ENCODE data around the gene DPP10.

Gene DPP10

DNA sequence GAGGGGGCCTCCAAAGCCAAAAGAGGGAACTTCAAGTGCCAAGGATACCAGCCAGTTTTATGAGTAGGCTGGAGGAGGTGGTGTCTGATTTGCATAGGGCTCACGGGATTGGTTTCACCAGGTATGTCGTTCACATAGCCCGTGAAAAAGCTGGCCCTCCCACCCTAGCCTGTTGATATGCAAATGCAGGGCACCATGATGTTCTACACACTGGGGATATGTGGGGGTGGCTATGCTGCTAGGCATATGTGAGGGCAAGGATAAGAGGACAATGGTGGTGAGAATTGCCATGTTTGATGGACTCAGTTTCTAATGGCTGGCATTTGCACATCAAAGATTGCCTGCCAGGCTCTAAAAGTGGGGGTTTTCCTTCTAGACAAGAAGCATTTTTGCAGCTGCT, 378.6 kb downstream of the DPP10 start:
- TF ChIP-seq, protein P1, sequence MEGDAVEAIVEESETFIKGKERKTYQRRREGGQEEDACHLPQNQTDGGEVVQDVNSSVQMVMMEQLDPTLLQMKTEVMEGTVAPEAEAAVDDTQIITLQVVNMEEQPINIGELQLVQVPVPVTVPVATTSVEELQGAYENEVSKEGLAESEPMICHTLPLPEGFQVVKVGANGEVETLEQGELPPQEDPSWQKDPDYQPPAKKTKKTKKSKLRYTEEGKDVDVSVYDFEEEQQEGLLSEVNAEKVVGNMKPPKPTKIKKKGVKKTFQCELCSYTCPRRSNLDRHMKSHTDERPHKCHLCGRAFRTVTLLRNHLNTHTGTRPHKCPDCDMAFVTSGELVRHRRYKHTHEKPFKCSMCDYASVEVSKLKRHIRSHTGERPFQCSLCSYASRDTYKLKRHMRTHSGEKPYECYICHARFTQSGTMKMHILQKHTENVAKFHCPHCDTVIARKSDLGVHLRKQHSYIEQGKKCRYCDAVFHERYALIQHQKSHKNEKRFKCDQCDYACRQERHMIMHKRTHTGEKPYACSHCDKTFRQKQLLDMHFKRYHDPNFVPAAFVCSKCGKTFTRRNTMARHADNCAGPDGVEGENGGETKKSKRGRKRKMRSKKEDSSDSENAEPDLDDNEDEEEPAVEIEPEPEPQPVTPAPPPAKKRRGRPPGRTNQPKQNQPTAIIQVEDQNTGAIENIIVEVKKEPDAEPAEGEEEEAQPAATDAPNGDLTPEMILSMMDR (conservative IDR thresholded peaks at IDR 0.05) = no peak
- H3K27ac ChIP-seq = no peak overlapping the region

DNA sequence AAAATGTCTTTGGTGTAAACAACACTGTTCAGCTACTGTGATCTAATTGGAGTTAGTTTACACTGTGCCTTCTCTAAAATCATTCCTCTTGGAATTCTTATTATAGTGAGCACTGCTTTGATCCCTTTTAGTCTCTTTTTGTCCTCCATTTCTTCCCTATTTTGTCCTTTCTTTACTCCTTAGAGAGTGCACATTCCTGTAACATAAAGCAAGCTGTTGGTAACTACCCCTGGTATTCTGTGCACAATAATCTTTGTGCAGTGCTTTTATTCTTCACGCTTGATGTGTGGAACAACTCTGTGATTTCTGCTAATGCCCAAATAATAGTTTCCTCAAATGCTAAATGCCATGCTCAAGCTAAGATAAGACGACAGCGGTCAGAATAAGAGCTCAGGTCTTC, 401.5 kb downstream of the DPP10 start:
- no peak overlapping the region for H3K27ac ChIP-seq
- TF ChIP-seq ZFX (IDR thresholded peaks at IDR 0.05) = no peak
- TF ChIP-seq, protein P1 (conservative IDR thresholded peaks at IDR 0.05) = no peak

DNA sequence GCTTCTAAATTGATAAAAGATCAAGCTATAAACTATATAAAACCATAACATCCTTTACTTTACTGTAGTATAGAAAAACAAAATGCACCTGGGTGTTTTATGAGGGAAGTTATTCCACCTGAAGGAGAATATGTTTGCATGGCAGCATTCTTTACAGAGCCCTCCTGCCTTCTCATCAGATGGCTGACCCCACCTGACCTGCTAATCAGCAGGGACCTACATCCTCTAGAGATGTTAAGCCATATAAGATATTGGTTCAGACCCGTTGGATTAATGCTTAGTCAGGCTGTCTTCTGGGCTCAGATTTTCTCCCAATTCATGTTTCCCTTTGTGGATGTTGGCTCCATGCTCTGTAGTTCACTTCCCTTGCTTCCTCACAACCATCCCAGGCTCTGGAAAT, 414.8 kb downstream of the DPP10 start:
- H3K27ac ChIP-seq = no peak overlapping the region
- TF ChIP-seq ZFX (IDR thresholded peaks at IDR 0.05) = no peak
- TF ChIP-seq, protein P1 (conservative IDR thresholded peaks at IDR 0.05) = no peak

DNA sequence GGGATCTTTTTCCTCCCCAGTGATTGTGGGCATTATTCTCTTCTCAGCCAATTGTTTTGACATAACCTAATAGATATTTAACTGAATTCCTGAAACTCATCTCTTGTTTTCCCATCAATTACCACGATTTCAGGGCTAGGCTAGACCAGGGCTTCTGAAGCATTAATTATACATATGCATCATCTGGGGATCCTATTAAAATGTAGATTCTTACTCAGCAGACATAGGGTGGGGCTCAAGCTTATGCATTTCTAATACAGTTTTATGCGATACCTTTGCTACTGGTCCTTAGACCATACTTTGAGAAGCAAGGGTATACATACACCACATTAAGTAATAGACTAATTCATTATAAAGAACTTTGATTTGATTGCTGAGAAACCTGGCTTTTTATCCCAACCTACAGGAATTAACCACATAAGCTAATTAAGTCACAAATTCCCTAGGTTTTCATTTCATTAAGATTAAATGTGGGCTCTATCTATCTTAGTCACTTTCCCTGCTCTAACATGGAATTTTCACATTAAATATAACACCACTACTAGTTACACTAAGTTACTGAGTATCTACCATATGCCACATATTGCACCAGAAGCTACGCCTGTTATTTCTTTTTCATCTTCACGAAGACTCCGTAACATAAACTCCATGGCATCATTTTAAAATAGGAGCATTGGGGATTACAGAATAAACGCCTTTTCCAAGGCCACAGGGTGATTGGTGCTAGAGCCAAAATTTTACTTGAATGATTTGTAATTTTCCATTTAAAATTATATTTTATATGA, 417.5 kb downstream of the DPP10 start:
- no peak for TF ChIP-seq ZFX (IDR thresholded peaks at IDR 0.05)
- TF ChIP-seq, protein P1 (conservative IDR thresholded peaks at IDR 0.05) = no peak
- H3K27ac ChIP-seq = no peak overlapping the region

DNA sequence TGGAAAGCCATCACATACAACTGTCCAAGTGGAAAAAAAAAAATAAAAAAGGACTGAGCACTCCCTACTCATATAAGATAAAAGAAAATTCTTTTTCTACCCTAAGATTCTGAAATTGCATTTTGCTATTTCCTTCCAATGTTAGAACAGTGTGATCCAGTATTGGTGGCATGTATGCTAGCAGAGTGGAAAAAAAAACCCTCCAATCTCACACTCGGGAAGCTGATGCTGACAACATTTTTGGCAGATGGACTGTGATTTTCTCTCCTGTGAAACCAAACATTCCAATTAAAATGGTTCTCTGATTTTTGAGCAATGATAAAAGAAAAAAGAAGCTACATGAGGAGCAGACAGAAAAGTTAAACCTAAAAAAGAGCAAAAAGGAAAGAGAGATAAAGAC, 419.8 kb downstream of the DPP10 start:
- no peak overlapping the region for H3K27ac ChIP-seq
- TF ChIP-seq ZFX (IDR thresholded peaks at IDR 0.05) = no peak
- TF ChIP-seq, protein P1 (conservative IDR thresholded peaks at IDR 0.05) = no peak

DNA sequence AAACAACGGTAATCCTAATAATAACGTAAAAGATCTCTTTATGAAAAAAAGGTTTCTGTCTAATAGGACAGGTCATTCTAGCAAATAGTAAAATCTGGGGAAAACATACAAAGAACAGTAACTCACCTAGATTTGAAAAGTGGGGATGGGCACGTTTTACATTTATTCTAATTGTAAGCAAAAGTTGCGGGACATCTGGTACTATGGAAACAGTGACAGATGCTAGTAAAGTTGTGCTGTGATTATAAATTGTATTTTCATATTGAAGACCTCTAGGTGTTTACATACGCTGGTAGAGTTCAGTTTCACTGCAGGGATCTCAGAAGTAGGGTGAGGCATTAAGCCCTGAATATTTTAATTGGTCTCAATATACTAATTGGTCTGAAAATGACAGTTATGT, 422.5 kb downstream of the DPP10 start:
- no peak for TF ChIP-seq ZFX (IDR thresholded peaks at IDR 0.05)
- TF ChIP-seq, protein P1 (conservative IDR thresholded peaks at IDR 0.05) = no peak
- no peak overlapping the region for H3K27ac ChIP-seq

DNA sequence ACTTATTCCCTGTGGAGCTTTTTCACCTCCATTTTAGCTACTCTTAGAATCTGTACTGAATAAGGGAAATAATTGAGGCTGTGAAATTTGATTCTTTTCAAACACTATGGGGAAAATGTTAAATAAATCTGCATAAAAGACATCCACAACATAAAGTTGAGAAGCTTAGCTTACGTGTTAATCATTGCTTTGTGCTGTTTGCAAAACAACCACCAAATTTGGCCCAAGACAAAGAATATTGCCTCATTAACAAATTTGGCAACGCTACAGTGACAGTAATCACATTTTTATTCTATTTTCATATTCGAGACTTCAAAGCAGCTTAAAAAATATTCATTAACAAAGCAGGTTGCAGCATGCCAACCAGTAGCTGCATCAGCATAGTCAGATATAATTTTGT, 437.6 kb downstream of the DPP10 start:
- no peak overlapping the region for H3K27ac ChIP-seq
- TF ChIP-seq, protein P1 (conservative IDR thresholded peaks at IDR 0.05) = no peak
- no peak for TF ChIP-seq ZFX (IDR thresholded peaks at IDR 0.05)

All from C4-2B (cell line).